Parathyroid adenoma (tissue), 2 donors: ENCODE results near the gene PPM1H.

Experiments used
- H2AFZ ChIP-seq: fragments of 300-600 bp; sonication (generic); one replicate; pipeline ENCODE4 v1.7.0; 2017; ENCODE audit warnings: antibody characterized with exemption, mild to moderate bottlenecking
- H3K27ac ChIP-seq: fragments of 300-600 bp; sonication (generic); one replicate; pipeline ENCODE4 v1.7.0; 2017
- H3K27me3 ChIP-seq: fragments of 300-600 bp; sonication (generic); one replicate; pipeline ENCODE4 v1.7.0; 2017; ENCODE audit warnings: low read length; ENCODE audit not compliant: control insufficient read depth, insufficient read depth
- H3K36me3 ChIP-seq: fragments of 300-600 bp; sonication (generic); one replicate; pipeline ENCODE4 v1.7.0; 2017; ENCODE audit warnings: low read length; ENCODE audit not compliant: control insufficient read depth, insufficient read depth
- H3K4me1 ChIP-seq: fragments of 300-600 bp; sonication (generic); one replicate; pipeline ENCODE4 v1.7.0; 2017; ENCODE audit warnings: control low read depth
- H3K4me2 ChIP-seq: fragments of 300-600 bp; sonication (generic); one replicate; pipeline ENCODE4 v1.7.0; 2017; ENCODE audit warnings: low read length
- H3K4me3 ChIP-seq: fragments of 300-600 bp; sonication (generic); one replicate; pipeline ENCODE4 v1.7.0; 2017; ENCODE audit warnings: low read depth, low read length
- H3K79me2 ChIP-seq: fragments of 300-600 bp; sonication (generic); one replicate; pipeline ENCODE4 v1.7.0; 2017; ENCODE audit warnings: control low read depth
- H3K9ac ChIP-seq: fragments of 300-600 bp; sonication (generic); one replicate; pipeline ENCODE4 v1.7.0; 2017; ENCODE audit warnings: mild to moderate bottlenecking
- H3K9me3 ChIP-seq: fragments of 300-600 bp; sonication (generic); one replicate; pipeline ENCODE4 v1.7.0; 2017; ENCODE audit warnings: low read length; ENCODE audit not compliant: control insufficient read depth
- TF ChIP-seq, protein P1 (sequence below): fragments of 300-600 bp; sonication (generic); IDR thresholded peaks from one replicate; pipeline ENCODE4 v1.7.0; 2017; ENCODE audit warnings: antibody characterized with exemption, mild to moderate bottlenecking
- donor health status: primary hyperparathyroidism.

PPM1H gene

DNA sequence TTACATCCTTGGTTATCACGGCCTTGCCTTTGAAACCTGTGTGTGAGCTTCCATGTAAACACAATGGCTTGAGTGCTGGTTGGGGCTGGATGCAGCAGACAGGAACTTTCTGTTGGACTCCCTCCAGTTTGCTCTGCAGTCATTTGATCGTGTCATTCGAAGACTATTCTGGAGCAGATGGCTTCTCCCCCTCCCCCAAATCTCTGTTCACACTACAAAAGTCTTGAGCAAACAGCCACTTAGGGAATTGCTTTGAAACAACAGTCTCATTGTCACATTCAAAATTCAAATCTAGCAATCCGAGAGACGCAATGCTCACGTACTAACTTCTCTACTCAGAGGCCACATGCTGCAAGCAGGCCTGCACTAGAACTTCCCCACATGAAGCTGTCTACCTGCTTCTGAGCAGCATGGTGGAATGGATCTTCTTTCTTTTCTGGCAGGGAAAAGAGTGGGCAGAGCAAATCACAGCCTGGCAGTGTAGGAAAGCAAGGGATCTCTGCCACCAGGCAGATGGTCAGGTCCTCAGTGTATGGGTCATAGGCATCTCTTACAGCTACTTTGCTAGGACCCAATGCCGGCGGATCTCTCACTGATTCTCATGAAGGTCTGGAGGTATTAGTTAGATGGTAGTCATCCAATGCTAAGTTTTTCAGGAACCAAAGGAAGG is 214.2 kb downstream of the PPM1H start:
- no peak overlapping the region for H3K27ac ChIP-seq

DNA sequence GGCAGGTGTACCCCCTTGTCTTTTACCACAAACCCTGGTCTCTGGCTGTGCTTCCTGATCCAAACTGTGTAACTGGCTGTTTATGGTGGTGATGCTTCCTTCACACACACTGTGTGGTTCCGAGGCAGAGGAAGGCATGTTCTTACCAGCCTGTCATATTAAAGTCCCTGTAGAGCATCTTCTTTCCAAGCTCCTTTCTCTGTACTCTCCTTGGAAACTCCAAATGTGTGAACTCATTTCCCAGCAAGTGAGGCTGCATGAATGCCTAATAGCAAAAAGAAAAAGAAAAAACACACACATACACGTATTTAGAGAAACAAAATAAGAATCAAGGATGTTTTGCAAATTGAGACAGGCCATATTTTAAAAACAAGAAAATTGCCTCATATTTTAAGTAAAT is 214.9 kb downstream of the PPM1H start:
- TF ChIP-seq, protein P1, sequence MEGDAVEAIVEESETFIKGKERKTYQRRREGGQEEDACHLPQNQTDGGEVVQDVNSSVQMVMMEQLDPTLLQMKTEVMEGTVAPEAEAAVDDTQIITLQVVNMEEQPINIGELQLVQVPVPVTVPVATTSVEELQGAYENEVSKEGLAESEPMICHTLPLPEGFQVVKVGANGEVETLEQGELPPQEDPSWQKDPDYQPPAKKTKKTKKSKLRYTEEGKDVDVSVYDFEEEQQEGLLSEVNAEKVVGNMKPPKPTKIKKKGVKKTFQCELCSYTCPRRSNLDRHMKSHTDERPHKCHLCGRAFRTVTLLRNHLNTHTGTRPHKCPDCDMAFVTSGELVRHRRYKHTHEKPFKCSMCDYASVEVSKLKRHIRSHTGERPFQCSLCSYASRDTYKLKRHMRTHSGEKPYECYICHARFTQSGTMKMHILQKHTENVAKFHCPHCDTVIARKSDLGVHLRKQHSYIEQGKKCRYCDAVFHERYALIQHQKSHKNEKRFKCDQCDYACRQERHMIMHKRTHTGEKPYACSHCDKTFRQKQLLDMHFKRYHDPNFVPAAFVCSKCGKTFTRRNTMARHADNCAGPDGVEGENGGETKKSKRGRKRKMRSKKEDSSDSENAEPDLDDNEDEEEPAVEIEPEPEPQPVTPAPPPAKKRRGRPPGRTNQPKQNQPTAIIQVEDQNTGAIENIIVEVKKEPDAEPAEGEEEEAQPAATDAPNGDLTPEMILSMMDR, result no peak
- Histone ChIP-seq H3K9me3 (no peaks in the 10 kb centered on the region), H3K27me3 (no peaks in the 10 kb centered on the region), H3K36me3 (no peaks in the 10 kb centered on the region), H3K79me2 (peaks cover 22% of the 10 kb centered on the region), H3K4me3 (no peak overlapping the region), H3K27ac (no peak overlapping the region), H2AFZ (no peak overlapping the region), H3K4me2 (no peak overlapping the region), H3K4me1 (peaks cover 9% of the 10 kb centered on the region), H3K9ac (no peak overlapping the region)

More for the DNA sequence above, 214.2 kb downstream of the PPM1H start:
- TF ChIP-seq, protein P1, result no peak
- Histone ChIP-seq H3K27me3 (no peaks in the 10 kb centered on the region), H2AFZ (no peak overlapping the region), H3K36me3 (no peaks in the 10 kb centered on the region), H3K4me3 (no peak overlapping the region), H3K79me2 (peaks cover 14% of the 10 kb centered on the region), H3K9ac (no peak overlapping the region), H3K4me1 (peaks cover 12% of the 10 kb centered on the region), H3K4me2 (no peak overlapping the region), H3K9me3 (no peaks in the 10 kb centered on the region)

- Histone ChIP-seq H3K4me1 (peaks cover 15% of the 10 kb centered on the region), H3K27me3 (no peaks in the 10 kb centered on the region), H3K4me2 (no peak overlapping the region), H3K4me3 (no peak overlapping the region), H3K79me2 (peaks cover 22% of the 10 kb centered on the region), H3K9ac (no peak overlapping the region), H3K27ac (no peak overlapping the region), H2AFZ (no peak overlapping the region), H3K9me3 (no peaks in the 10 kb centered on the region), H3K36me3 (no peaks in the 10 kb centered on the region)
- TF ChIP-seq, protein P1, result no peak
These were observed 216.1 kb downstream of the PPM1H start for GRCh38 chr12:62718762-62719426.

DNA sequence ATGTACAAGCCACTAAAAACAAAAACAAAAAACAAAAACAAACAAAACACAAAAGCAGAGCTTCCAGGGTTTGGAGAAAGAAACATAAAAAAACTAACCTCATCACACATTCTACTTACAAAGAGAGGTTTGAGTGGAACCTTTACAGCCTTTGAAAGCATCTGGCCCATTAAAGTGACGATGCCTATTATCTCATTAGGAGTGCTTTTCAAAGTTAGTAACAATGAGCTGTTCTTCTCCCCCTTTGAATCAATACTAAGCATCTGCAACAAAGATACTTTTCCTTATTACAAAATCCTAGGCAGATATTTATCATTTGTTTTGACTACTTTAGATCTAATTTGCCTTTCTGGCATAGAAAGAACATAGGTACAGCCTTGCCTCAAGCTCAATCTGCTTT is 217.3 kb downstream of the PPM1H start:
- H3K27ac ChIP-seq, result no peak overlapping the region
- peaks cover 10% of the 10 kb centered on the region for H3K4me1 ChIP-seq

More for the DNA sequence above, 217.3 kb downstream of the PPM1H start:
- Histone ChIP-seq H3K4me3 (no peak overlapping the region), H3K4me2 (no peak overlapping the region), H3K36me3 (no peaks in the 10 kb centered on the region), H2AFZ (no peak overlapping the region), H3K27me3 (no peaks in the 10 kb centered on the region), H3K79me2 (peaks cover 18% of the 10 kb centered on the region), H3K9me3 (no peaks in the 10 kb centered on the region), H3K9ac (no peak overlapping the region)
- TF ChIP-seq, protein P1, result no peak
